CD4-positive, alpha-beta memory T cell (primary cell): Measurements from ENCODE around the gene OR11H6. TPM values are rescaled to one million over a fixed set of nuclear protein-coding genes. Genes with fewer than 3 reads are reported as not detected.
"Not testable (repeated sequence)": the region's sequence is repeated elsewhere in the genome, so short reads cannot be mapped to it uniquely, and the experiment has no call there.

Experiments used
- CTCF ChIA-PET: fragments of 350-600 bp; sonication (Branson Sonifier 250); formaldehyde crosslinking; loops from one replicate; lab custom pipeline; 2021; ENCODE audit warnings: inconsistent platforms; ENCODE audit not compliant: partially characterized antibody; lab: Charles Lee
- POLR2A ChIA-PET: fragments of 350-600 bp; sonication (Branson Sonifier 250); formaldehyde crosslinking; loops from one replicate; lab custom pipeline; 2021; ENCODE audit not compliant: partially characterized antibody; lab: Charles Lee
- DNase-seq, 5 donors: peaks; one replicate each; pipeline versions ENCODE4 v3.0.0 to v3.0.0-alpha.2; 2020 to 2022; ENCODE audit warnings: mixed read lengths in 1 of 5
- H3K27ac ChIP-seq: one replicate; pipeline ENCODE4 v1.7.0; 2013; ENCODE audit warnings: low read depth, low read length
- H3K27me3 ChIP-seq: 2 replicates; pipeline ENCODE4 v1.7.0; 2013; ENCODE audit warnings: mild to moderate bottlenecking, low read length, moderate library complexity; ENCODE audit not compliant: insufficient read depth
- H3K36me3 ChIP-seq: 2 replicates; pipeline ENCODE4 v1.7.0; 2013; ENCODE audit warnings: mild to moderate bottlenecking, low read length, moderate library complexity; ENCODE audit not compliant: insufficient read depth
- H3K4me1 ChIP-seq: 2 replicates; pipeline ENCODE4 v1.7.0; 2013; ENCODE audit warnings: mild to moderate bottlenecking, low read length, moderate library complexity; ENCODE audit not compliant: insufficient read depth
- H3K4me3 ChIP-seq, 2 donors: one replicate each; pipeline ENCODE4 v1.7.0; 2013; ENCODE audit warnings: low read length in 2 of 2, mild to moderate bottlenecking in 1 of 2
- H3K9me3 ChIP-seq, 2 donors: one replicate each; pipeline ENCODE4 v1.7.0; 2013; ENCODE audit warnings: low read length in 2 of 2, control low read depth in 1 of 2; ENCODE audit not compliant: control insufficient read depth in 1 of 2
- H3K27ac Mint-ChIP-seq, 7 donors: one replicate each; pipeline ENCODE4 v1.8.0; 2020 to 2021; ENCODE audit warnings: mixed read lengths in 7 of 7, mild to moderate bottlenecking in 6 of 7, inconsistent platforms in 3 of 7, moderate library complexity in 3 of 7
- H3K27me3 Mint-ChIP-seq, 2 donors: one replicate each; pipeline ENCODE4 v1.8.0; 2020 to 2021; ENCODE audit warnings: mixed read lengths in 2 of 2
- H3K36me3 Mint-ChIP-seq, 2 donors: one replicate each; pipeline ENCODE4 v1.8.0; 2020 to 2021; ENCODE audit warnings: mixed read lengths in 2 of 2, inconsistent platforms in 1 of 2, mild to moderate bottlenecking in 1 of 2
- H3K4me1 Mint-ChIP-seq, 4 donors: one replicate each; pipeline ENCODE4 v1.8.0; 2020 to 2021; ENCODE audit warnings: mixed read lengths in 4 of 4, mild to moderate bottlenecking in 1 of 4
- H3K4me3 Mint-ChIP-seq, 8 donors: one replicate each; pipeline ENCODE4 v1.8.0; 2020 to 2021; ENCODE audit warnings: mixed read lengths in 8 of 8, mild to moderate bottlenecking in 7 of 8, moderate library complexity in 6 of 8, inconsistent platforms in 3 of 8
- H3K9me3 Mint-ChIP-seq, 8 donors: one replicate each; pipeline ENCODE4 v1.8.0; 2020 to 2021; ENCODE audit warnings: mixed read lengths in 8 of 8, mild to moderate bottlenecking in 5 of 8, inconsistent platforms in 3 of 8, moderate library complexity in 1 of 8
- intact Hi-C: fragments of 100-400 bp; cut with micrococcal nuclease; formaldehyde crosslinking; loops from one replicate; pipeline ENCODE4 v1.15.1; 2023
- polyA plus RNA-seq, 2 donors: library from polyadenylated mRNA; unstranded; fragments of 300-500 nt; fragmentation: Illumina TruSeq; gene quantifications; one replicate each; pipeline ENCODE4 v1.2.3, GENCODE V29; 2021
- total RNA-seq, 2 experiments: library from RNA; stranded (reverse); gene quantifications; one replicate each; pipeline ENCODE4 v1.2.3, GENCODE V29; 2021

OR11H6 gene, protein sequence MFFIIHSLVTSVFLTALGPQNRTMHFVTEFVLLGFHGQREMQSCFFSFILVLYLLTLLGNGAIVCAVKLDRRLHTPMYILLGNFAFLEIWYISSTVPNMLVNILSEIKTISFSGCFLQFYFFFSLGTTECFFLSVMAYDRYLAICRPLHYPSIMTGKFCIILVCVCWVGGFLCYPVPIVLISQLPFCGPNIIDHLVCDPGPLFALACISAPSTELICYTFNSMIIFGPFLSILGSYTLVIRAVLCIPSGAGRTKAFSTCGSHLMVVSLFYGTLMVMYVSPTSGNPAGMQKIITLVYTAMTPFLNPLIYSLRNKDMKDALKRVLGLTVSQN
- total RNA-seq (not detected), polyA plus RNA-seq (not detected)

DNA sequence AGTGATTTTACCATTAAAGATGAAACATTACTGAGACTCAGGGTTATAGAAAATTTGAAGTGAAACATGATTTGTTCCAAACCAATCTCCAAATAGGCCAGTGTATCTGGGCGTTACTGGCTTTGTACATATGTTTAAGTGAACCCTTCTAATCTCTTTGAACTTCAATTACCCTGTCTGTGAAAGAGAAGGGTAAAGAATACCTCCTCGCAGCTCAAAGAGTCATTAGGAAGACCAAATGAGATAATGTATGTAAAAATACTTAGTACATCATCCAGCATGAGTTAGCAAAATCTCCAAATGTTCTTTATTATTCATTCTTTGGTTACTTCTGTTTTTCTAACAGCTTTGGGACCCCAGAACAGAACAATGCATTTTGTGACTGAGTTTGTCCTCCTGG lies at the start of gene OR11H6:
Gene OR11H6 (plus strand): TSS at position 301 of the 400 bp plus-strand sequence. CDS start 0 bp downstream, at position 301.
- H3K36me3 Mint-ChIP-seq, result peaks cover 0 to 1% of the 10 kb centered on the region in 2 donors
- DNase-seq, result no peak
- peaks cover 9 to 11% of the 10 kb centered on the region in 2 donors for H3K27me3 Mint-ChIP-seq
- intact Hi-C loops, result no loop called here
- peaks cover 0 to 11% (median 4%) of the 10 kb centered on the region in 8 donors for H3K9me3 Mint-ChIP-seq
- Histone ChIP-seq H3K4me1 (no peaks in the 10 kb centered on the region), H3K36me3 (no peaks in the 10 kb centered on the region), H3K9me3 (no peaks in the 10 kb centered on the region), H3K4me3 (no peak within 1 kb of the TSS), H3K27ac (no peak within 1 kb of the TSS), H3K27me3 (no peaks in the 10 kb centered on the region)
- POLR2A ChIA-PET, result no interaction called here
- H3K4me1 Mint-ChIP-seq, result no peaks in the 10 kb centered on the region
- H3K27ac Mint-ChIP-seq, result no peak within 1 kb of the TSS
- no peak within 1 kb of the TSS for H3K4me3 Mint-ChIP-seq
- CTCF ChIA-PET, result no interaction called here

- intact Hi-C loops, H3K27me3 Mint-ChIP-seq, DNase-seq, H3K9me3 Mint-ChIP-seq, H3K4me1 ChIP-seq, H3K36me3 Mint-ChIP-seq, H3K27me3 ChIP-seq, H3K27ac ChIP-seq, H3K27ac Mint-ChIP-seq, H3K4me1 Mint-ChIP-seq, H3K9me3 ChIP-seq, H3K4me3 Mint-ChIP-seq, H3K36me3 ChIP-seq, H3K4me3 ChIP-seq, CTCF ChIA-PET, POLR2A ChIA-PET: not testable (repeated sequence)
Measured at GRCh38 chr14:20174205-20174604, 49.3 kb upstream of the OR11H6 start.

DNA sequence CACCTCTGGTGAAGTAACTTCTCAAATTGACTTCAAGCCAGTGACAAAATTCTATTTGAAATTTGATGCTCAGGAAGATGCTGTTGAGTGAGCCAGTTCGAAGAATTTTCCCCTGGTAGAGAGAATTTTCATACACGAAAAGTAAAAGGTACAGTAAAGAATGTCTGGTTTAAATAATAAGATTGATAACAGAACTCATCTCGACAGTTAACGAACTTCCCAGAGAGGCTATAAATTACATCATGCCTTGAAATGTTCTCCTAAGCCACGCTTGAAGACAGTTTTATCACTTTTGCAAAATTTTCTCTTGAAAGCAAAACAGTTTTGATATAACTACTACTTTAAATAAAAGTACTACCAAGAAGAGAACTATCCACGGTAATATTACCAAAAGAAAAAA lies 47.2 kb upstream of the OR11H6 start:
- H3K4me1 Mint-ChIP-seq, result peaks cover 0 to 3% (median 0%) of the 10 kb centered on the region in 4 donors
- no peak overlapping the region for H3K27ac Mint-ChIP-seq
- peaks cover 5 to 7% of the 10 kb centered on the region in 2 donors for H3K27me3 Mint-ChIP-seq
- H3K9me3 Mint-ChIP-seq, result peaks cover 0 to 4% (median 0%) of the 10 kb centered on the region in 8 donors
- CTCF ChIA-PET, result no interaction called here
- H3K9me3 ChIP-seq, result no peaks in the 10 kb centered on the region
- intact Hi-C loops, result no loop called here
- H3K36me3 ChIP-seq, result no peaks in the 10 kb centered on the region
- no peaks in the 10 kb centered on the region for H3K27me3 ChIP-seq
- POLR2A ChIA-PET, result no interaction called here
- H3K27ac ChIP-seq, result no peak overlapping the region
- no peak overlapping the region for H3K4me3 ChIP-seq
- H3K4me1 ChIP-seq, result no peaks in the 10 kb centered on the region
- H3K4me3 Mint-ChIP-seq, result no peak overlapping the region
- H3K36me3 Mint-ChIP-seq, result no peaks in the 10 kb centered on the region
- no peak for DNase-seq

GRCh38 chr14:20177433-20177974 lies 46.0 kb upstream of the OR11H6 start:
- Mint-ChIP-seq H3K4me3 (no peak overlapping the region), H3K4me1 (peaks cover 0 to 3% (median 0%) of the 10 kb centered on the region in 4 donors), H3K27ac (no peak overlapping the region), H3K27me3 (peaks cover 5 to 7% of the 10 kb centered on the region in 2 donors), H3K36me3 (no peaks in the 10 kb centered on the region), H3K9me3 (peaks cover 0 to 4% (median 0%) of the 10 kb centered on the region in 8 donors)
- intact Hi-C loops, result no loop called here
- no peaks in the 10 kb centered on the region for H3K36me3 ChIP-seq
- DNase-seq, result no peak
- no peak overlapping the region for H3K27ac ChIP-seq
- H3K4me3 ChIP-seq, result no peak overlapping the region
- CTCF ChIA-PET, result no interaction called here
- no peaks in the 10 kb centered on the region for H3K9me3 ChIP-seq
- H3K4me1 ChIP-seq, result no peaks in the 10 kb centered on the region
- no peaks in the 10 kb centered on the region for H3K27me3 ChIP-seq
- POLR2A ChIA-PET, result no interaction called here

DNA sequence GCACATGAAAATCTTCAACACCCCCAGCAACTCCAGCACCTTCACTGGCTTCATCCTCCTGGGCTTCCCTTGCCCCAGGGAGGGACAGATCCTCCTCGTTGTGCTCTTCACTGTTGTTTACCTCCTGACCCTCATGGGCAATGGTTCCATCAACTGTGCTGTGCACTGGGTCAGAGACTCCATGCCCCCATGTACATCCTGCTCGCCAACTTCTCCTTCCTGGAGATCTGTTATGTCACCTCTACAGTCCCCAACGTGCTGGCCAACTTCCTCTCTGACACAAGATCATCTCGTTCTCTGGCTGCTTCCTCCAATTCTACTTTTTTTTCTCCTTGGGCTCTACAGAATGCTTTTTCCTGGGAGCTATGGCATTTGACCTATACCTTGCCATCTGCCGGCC lies 44.3 kb upstream of the OR11H6 start:
- intact Hi-C loops, result no loop called here
- Mint-ChIP-seq H3K4me3 (no peak overlapping the region), H3K27me3 (peaks cover 0 to 7% of the 10 kb centered on the region in 2 donors), H3K27ac (no peak overlapping the region), H3K36me3 (no peaks in the 10 kb centered on the region), H3K4me1 (peaks cover 0 to 3% (median 0%) of the 10 kb centered on the region in 4 donors), H3K9me3 (peaks cover 0 to 4% (median 0%) of the 10 kb centered on the region in 8 donors)
- Histone ChIP-seq H3K4me3 (no peak overlapping the region), H3K4me1 (no peaks in the 10 kb centered on the region), H3K36me3 (no peaks in the 10 kb centered on the region), H3K27ac (no peak overlapping the region), H3K9me3 (no peaks in the 10 kb centered on the region), H3K27me3 (no peaks in the 10 kb centered on the region)
- no peak for DNase-seq
- CTCF ChIA-PET, result no interaction called here
- POLR2A ChIA-PET, result no interaction called here

DNA sequence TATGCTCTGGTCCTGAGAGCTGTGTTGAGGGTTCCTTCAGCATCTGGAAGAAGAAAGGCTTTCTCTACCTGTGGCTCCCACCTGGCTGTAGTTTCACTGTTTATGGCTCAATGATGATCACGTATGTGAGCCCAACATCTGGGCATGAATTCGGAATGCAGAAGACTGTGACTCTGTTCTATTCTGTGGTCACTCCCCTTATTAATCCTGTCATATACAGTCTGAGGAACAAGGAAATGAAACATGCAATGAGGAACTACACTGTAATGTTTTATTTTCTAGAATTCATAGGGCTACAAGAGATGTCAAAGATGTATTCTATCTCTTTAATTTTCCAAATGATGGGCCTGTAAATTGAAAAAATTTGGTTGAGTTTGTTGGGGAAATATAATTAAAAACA lies 43.6 kb upstream of the OR11H6 start:
- Histone ChIP-seq H3K27me3 (no peaks in the 10 kb centered on the region), H3K36me3 (no peaks in the 10 kb centered on the region), H3K27ac (no peak overlapping the region), H3K9me3 (no peaks in the 10 kb centered on the region), H3K4me3 (no peak overlapping the region), H3K4me1 (no peaks in the 10 kb centered on the region)
- intact Hi-C loops, result no loop called here
- Mint-ChIP-seq H3K36me3 (no peaks in the 10 kb centered on the region), H3K27ac (no peak overlapping the region), H3K4me1 (peaks cover 0 to 3% (median 0%) of the 10 kb centered on the region in 4 donors), H3K27me3 (peaks cover 0 to 7% of the 10 kb centered on the region in 2 donors), H3K9me3 (peaks cover 0 to 2% (median 0%) of the 10 kb centered on the region in 8 donors), H3K4me3 (no peak overlapping the region)
- ChIA-PET POLR2A (no interaction called here), CTCF (no interaction called here)
- DNase-seq, result no peak

- Mint-ChIP-seq H3K27me3 (peaks cover under 1 to 8% of the 10 kb centered on the region in 2 donors), H3K4me3 (no peak overlapping the region), H3K27ac (no peak overlapping the region), H3K4me1 (peaks cover 0 to 3% (median 0%) of the 10 kb centered on the region in 4 donors), H3K9me3 (peaks cover 0 to 2% (median 0%) of the 10 kb centered on the region in 8 donors), H3K36me3 (no peaks in the 10 kb centered on the region)
- no peaks in the 10 kb centered on the region for H3K36me3 ChIP-seq
- H3K4me1 ChIP-seq, result no peaks in the 10 kb centered on the region
- DNase-seq, result no peak
- H3K27me3 ChIP-seq, result no peaks in the 10 kb centered on the region
- intact Hi-C loops, result no loop called here
- no peak overlapping the region for H3K4me3 ChIP-seq
- POLR2A ChIA-PET, result no interaction called here
- no peak overlapping the region for H3K27ac ChIP-seq
- CTCF ChIA-PET, result no interaction called here
- no peaks in the 10 kb centered on the region for H3K9me3 ChIP-seq
Measured at GRCh38 chr14:20180486-20180885, 43.0 kb upstream of the OR11H6 start.
